ENCODE results near the gene SFMBT1. TPM values are rescaled to one million over a fixed set of nuclear protein-coding genes. Genes with fewer than 3 reads are reported as not detected.

The SFMBT1 gene
- total RNA-seq, 2 experiments from 2014 or later: 12.9 to 18.1 TPM

DNA sequence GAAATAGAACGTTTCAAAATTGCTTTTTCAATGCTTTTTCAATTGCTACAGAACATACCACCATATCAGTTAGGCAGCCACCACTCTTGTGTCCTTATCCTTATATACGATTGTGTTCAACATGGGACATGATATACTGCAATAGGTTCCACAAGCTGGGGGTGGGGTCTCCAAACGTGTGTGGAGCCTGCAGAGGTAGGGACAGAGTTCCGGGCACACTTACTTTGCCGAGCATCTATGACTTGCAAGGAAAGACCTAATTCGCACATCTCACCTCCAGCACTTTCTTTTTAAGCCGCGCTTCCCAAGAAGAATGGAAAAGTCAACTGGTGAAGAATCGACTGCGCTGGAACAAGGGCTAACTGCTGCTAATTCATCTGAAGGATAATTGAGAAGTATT, 39.6 kb upstream of the SFMBT1 start:
- DNase-seq (ENCODE audit: low spot score): no peak
- Histone ChIP-seq H3K4me3 (ENCODE audit: low read depth, low read length, poor library complexity, severe bottlenecking) (no peak overlapping the region), H2AFZ (ENCODE audit: low read length) (no peak overlapping the region), H3K4me1 (ENCODE audit: insufficient read depth, low read length, poor library complexity, severe bottlenecking) (no peaks in the 10 kb centered on the region), H3K36me3 (ENCODE audit: insufficient read depth, low read length) (peaks cover 14% of the 10 kb centered on the region; the same call in 1 of the 2 replicates), H3K9me2 (ENCODE audit: insufficient read depth, low read length) (no peaks in the 10 kb centered on the region), H3K79me2 (ENCODE audit: insufficient read depth, low read depth, low read length) (no peaks in the 10 kb centered on the region), H4K20me1 (ENCODE audit: insufficient read depth, low read length) (no peaks in the 10 kb centered on the region), H3K27ac (ENCODE audit: low read depth, low read length, poor library complexity, severe bottlenecking) (no peak overlapping the region), H3K9me3 (ENCODE audit: low read length) (no peaks in the 10 kb centered on the region), H3K4me2 (ENCODE audit: low read length) (no peak overlapping the region)
- no TSS peak for BruUV-seq (replicated peaks)
- CTCF ChIA-PET (ENCODE audit: unreplicated experiment): no interaction called here
- intact Hi-C loops (cut with micrococcal nuclease; ENCODE audit: unreplicated experiment): no loop called here
- TF ChIP-seq EZH2phosphoT487 (IDR thresholded peaks at IDR 0.05; ENCODE audit: borderline replicate concordance, low read depth, low read length) (no peak), CTCF (conservative IDR thresholded peaks at IDR 0.05; ENCODE audit: low read length) (no peak)
- POLR2A ChIA-PET: no interaction called here

GRCh38 chr3:53084310-53085001, 38.6 kb upstream of the SFMBT1 start:
- Histone ChIP-seq H3K27ac (ENCODE audit: low read depth, low read length, poor library complexity, severe bottlenecking) (no peak overlapping the region), H3K4me1 (ENCODE audit: insufficient read depth, low read length, poor library complexity, severe bottlenecking) (no peaks in the 10 kb centered on the region), H3K4me3 (ENCODE audit: low read depth, low read length, poor library complexity, severe bottlenecking) (no peak overlapping the region), H3K36me3 (ENCODE audit: insufficient read depth, low read length) (peaks cover 4% of the 10 kb centered on the region; the same call in 1 of the 2 replicates), H3K9me2 (ENCODE audit: insufficient read depth, low read length) (no peaks in the 10 kb centered on the region), H3K79me2 (ENCODE audit: insufficient read depth, low read depth, low read length) (no peaks in the 10 kb centered on the region), H3K9me3 (ENCODE audit: low read length) (no peaks in the 10 kb centered on the region), H2AFZ (ENCODE audit: low read length) (no peak overlapping the region), H4K20me1 (ENCODE audit: insufficient read depth, low read length) (no peaks in the 10 kb centered on the region), H3K4me2 (ENCODE audit: low read length) (no peak overlapping the region)
- DNase-seq (ENCODE audit: low spot score): no peak
- BruUV-seq (replicated peaks): no TSS peak
- ChIA-PET POLR2A (interaction anchor here (0.7 to 1.2 kb wide), 2 partner anchors 176 to 612 kb away, joined by 4 to 8 read pairs; no protein-coding TSS in a partner anchor), CTCF (ENCODE audit: unreplicated experiment) (no interaction called here)
- intact Hi-C loops (cut with micrococcal nuclease; ENCODE audit: unreplicated experiment): no loop called here
- TF ChIP-seq CTCF (conservative IDR thresholded peaks at IDR 0.05; ENCODE audit: low read length) (no peak), EZH2phosphoT487 (IDR thresholded peaks at IDR 0.05; ENCODE audit: borderline replicate concordance, low read depth, low read length) (no peak)

GRCh38 chr3:53083949-53084309, 38.1 kb upstream of the SFMBT1 start:
- CTCF ChIA-PET (ENCODE audit: unreplicated experiment): no interaction called here
- no TSS peak for BruUV-seq (replicated peaks)

More at GRCh38 chr3:53083949-53084309, 38.1 kb upstream of the SFMBT1 start:
- DNase-seq (ENCODE audit: low spot score): no peak
- Histone ChIP-seq H3K4me1 (ENCODE audit: insufficient read depth, low read length, poor library complexity, severe bottlenecking) (no peaks in the 10 kb centered on the region), H4K20me1 (ENCODE audit: insufficient read depth, low read length) (no peaks in the 10 kb centered on the region), H3K4me2 (ENCODE audit: low read length) (no peak overlapping the region), H3K9me2 (ENCODE audit: insufficient read depth, low read length) (no peaks in the 10 kb centered on the region), H3K27ac (ENCODE audit: low read depth, low read length, poor library complexity, severe bottlenecking) (no peak overlapping the region), H3K79me2 (ENCODE audit: insufficient read depth, low read depth, low read length) (no peaks in the 10 kb centered on the region), H2AFZ (ENCODE audit: low read length) (no peak overlapping the region), H3K9me3 (ENCODE audit: low read length) (no peaks in the 10 kb centered on the region), H3K36me3 (ENCODE audit: insufficient read depth, low read length) (no peaks in the 10 kb centered on the region), H3K4me3 (ENCODE audit: low read depth, low read length, poor library complexity, severe bottlenecking) (no peak overlapping the region)
- intact Hi-C loops (cut with micrococcal nuclease; ENCODE audit: unreplicated experiment): no loop called here
- POLR2A ChIA-PET: interaction anchor here (0.7 to 1.2 kb wide), 2 partner anchors 149 to 175 kb away, joined by 3 to 8 read pairs; no protein-coding TSS in a partner anchor
- TF ChIP-seq EZH2phosphoT487 (IDR thresholded peaks at IDR 0.05; ENCODE audit: borderline replicate concordance, low read depth, low read length): no peak
- TF ChIP-seq CTCF (conservative IDR thresholded peaks at IDR 0.05; ENCODE audit: low read length): no peak

All from OCI-LY7 (cell line).